SH-SY5Y (cell line): Measurements from ENCODE around the gene ADPGK.

ENCODE experiments used
- GATA2 ChIP-seq: IDR thresholded peaks from 2 replicates; pipeline ENCODE4 v1.6.1; 2011; ENCODE audit warnings: mild to moderate bottlenecking, low read depth, low read length
- GATA3 ChIP-seq: IDR thresholded peaks from 2 replicates; pipeline ENCODE4 v1.6.1; 2011; ENCODE audit warnings: low read depth, mild to moderate bottlenecking, low read length, moderate library complexity

GRCh38 chr15:72735111-72735510 lies 48.4 kb downstream of the ADPGK start:
- TF ChIP-seq GATA3 (no peak), GATA2 (no peak)
